Spleen (tissue), 11 donors: ENCODE results near the gene INSL3. TPM values are rescaled to one million over a fixed set of nuclear protein-coding genes. Genes with fewer than 3 reads are reported as not detected.

Experiments
- DNase-seq: peaks from one replicate; pipeline ENCODE4 v3.0.0-alpha.2; 2020
- H3K27ac ChIP-seq, 8 donors: fragments of 200-600 bp; sonication (generic) in 7 of 8; 1 replicate in 4 of 8; 2 replicates in 4 of 8; pipeline versions ENCODE4 v1.5.0 to v1.8.0; 2016 to 2021; ENCODE audit warnings: inconsistent platforms in 4 of 8, mild to moderate bottlenecking in 4 of 8, moderate library complexity in 1 of 8
- H3K27me3 ChIP-seq, 7 donors: fragments of 200-600 bp; sonication (generic) in 6 of 7; replicated peaks in 1 of 7; 1 replicate in 4 of 7; 2 replicates in 3 of 7; pipeline versions ENCODE4 v1.5.0 to v1.8.0; 2016 to 2021; ENCODE audit warnings: inconsistent platforms in 3 of 7, mild to moderate bottlenecking in 1 of 7
- H3K36me3 ChIP-seq, 6 donors: fragments of 200-600 bp; sonication (generic) in 5 of 6; 1 replicate in 4 of 6; 2 replicates in 2 of 6; pipeline versions ENCODE4 v1.5.0 to v1.8.0; 2016 to 2021; ENCODE audit warnings: inconsistent platforms in 2 of 6
- H3K4me1 ChIP-seq, 6 donors: fragments of 200-600 bp; sonication (generic) in 5 of 6; 1 replicate in 3 of 6; 2 replicates in 3 of 6; pipeline versions ENCODE4 v1.5.0 to v1.8.0; 2016 to 2021; ENCODE audit warnings: inconsistent platforms in 3 of 6
- H3K4me3 ChIP-seq, 8 donors: fragments of 200-600 bp; sonication (generic) in 7 of 8; 1 replicate in 4 of 8; 2 replicates in 4 of 8; pipeline versions ENCODE4 v1.5.0 to v1.8.0; 2016 to 2021; ENCODE audit warnings: inconsistent platforms in 4 of 8, mild to moderate bottlenecking in 4 of 8, moderate library complexity in 2 of 8
- H3K9me3 ChIP-seq, 8 donors: fragments of 200-600 bp; sonication (generic) in 7 of 8; 1 replicate in 4 of 8; 2 replicates in 4 of 8; pipeline versions ENCODE4 v1.5.0 to v1.8.0; 2016 to 2021; ENCODE audit warnings: inconsistent platforms in 4 of 8
- CTCF ChIP-seq, 11 experiments: fragments of 200-600 bp in 7 of 11; fragments of 450-650 bp in 4 of 11; sonication (generic) in 4 of 11; IDR thresholded peaks in 8 of 11; conservative IDR thresholded peaks in 3 of 11; 1 replicate in 7 of 11; 2 replicates in 4 of 11; pipeline versions ENCODE4 v1.4.0 to v1.8.0; 2016 to 2021; ENCODE audit warnings: antibody characterized with exemption in 11 of 11, inconsistent platforms in 4 of 11, mild to moderate bottlenecking in 1 of 11
- POLR2A ChIP-seq, 3 donors: fragments of 450-650 bp; IDR thresholded peaks; one replicate each; pipeline ENCODE4 v1.5.1; 2017; ENCODE audit warnings: antibody characterized with exemption in 3 of 3, mild to moderate bottlenecking in 1 of 3
- POLR2AphosphoS5 ChIP-seq, 3 donors: sonication (generic); formaldehyde crosslinking; IDR thresholded peaks; one replicate each; pipeline ENCODE4 v1.5.1; 2017; ENCODE audit warnings: antibody characterized with exemption in 3 of 3
- WGBS, 5 donors: extraction: QIAGEN DNeasy Blood & Tissue Kit in 3 of 5; methylation state at CpG; one replicate each; pipeline versions ENCODE4 v1.1.5 to v1.1.7; 2013 to 2018; 5-methylcytosine and 5-hydroxymethylcytosine counted together
- intact Hi-C: fragments of 100-400 bp; cut with DNase I; formaldehyde crosslinking; loops from one replicate; pipeline ENCODE4 v1.15.0; 2023; ENCODE audit warnings: low total_unique reads
- polyA plus RNA-seq, 3 donors: library from polyadenylated mRNA; stranded (reverse); fragments of 200-250 nt; gene quantifications; one replicate each; pipeline ENCODE4 v1.2.1, GENCODE V29; 2013
- total RNA-seq, 7 donors: library from RNA; depleted of rRNA in 3 of 7; stranded (reverse); fragments of >200 nt in 3 of 7; fragmentation: NEBNext Ultra II Directional in 4 of 7; extraction: Animal tissue kit (Norgen Biotek cat#: 25700) in 4 of 7; gene quantifications; one replicate each; pipeline versions ENCODE4 v1.1.0 to v1.2.1, GENCODE V29; 2016 to 2021
- donor health status: healthy with polysubstance abuse.
- donor health status: DM: no; HTN: no; CAD: no; lungs with moderate emphysema.
- donor health status: DM: no; HTN: no; CAD: no.
- donor health status: Bipolar disorder and iron deficiency.
- donor health status: healthy.
- donor health status: DM: no; HTN: no; CAD: no.
- donor health status: DM: yes; HTN: yes; CAD: no.

The INSL3 gene
- total and polyA plus RNA-seq, 10 donors, result 2.1 to 6.3 (median 3.0) TPM

DNA sequence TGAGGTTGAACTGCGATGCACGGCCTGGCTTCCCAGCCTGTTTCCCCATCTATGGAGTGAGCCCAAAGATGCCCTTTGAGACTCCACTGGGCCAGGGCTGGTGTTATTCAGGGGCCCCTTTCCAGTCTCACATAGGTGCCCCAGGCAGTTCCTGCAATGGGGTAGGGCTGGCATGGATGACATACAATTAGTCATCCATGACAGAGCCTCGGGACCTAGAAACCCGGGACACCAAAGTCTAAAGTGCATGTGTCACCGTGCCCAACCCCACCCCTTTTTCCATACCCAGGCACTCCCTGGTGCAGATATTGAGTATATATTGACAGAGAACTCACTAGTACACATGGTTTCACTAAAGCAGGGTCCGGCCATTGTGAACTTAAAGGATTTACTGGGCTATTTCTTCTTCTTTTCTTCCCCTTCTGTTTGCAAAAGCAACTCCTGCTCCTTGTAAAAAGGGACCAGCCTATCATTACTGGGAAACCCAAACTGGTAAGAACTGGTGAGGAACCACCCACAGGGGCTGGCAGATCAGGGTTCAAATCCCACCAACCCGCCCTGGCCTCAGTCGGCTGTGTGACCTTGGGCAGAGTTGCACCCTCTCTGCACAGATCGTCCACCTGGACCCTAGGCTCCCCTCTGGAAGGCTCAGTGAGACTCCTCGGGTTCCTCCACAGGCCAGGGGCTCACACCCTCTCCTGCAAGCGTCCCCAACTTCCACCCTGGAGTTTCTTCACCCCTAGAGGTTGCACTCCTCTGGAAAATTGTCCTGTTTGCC, 23.7 kb downstream of the INSL3 start:
- intact Hi-C loops, result no loop called here
- Histone ChIP-seq H3K9me3 (no peaks in the 10 kb centered on the region), H3K4me3 (no peak overlapping the region), H3K27me3 (peaks cover 3 to 53% (median 25%) of the 10 kb centered on the region in 7 donors), H3K27ac (no peak overlapping the region), H3K36me3 (no peaks in the 10 kb centered on the region), H3K4me1 (peaks cover 0 to 33% (median 18%) of the 10 kb centered on the region in 6 donors)
- TF ChIP-seq POLR2AphosphoS5 (IDR thresholded peaks at IDR 0.05), result no peak
- TF ChIP-seq CTCF (IDR thresholded peaks at IDR 0.05 in 8 of 11, conservative IDR thresholded peaks at IDR 0.05 in 3 of 11), result no peak
- no peak for TF ChIP-seq POLR2A (IDR thresholded peaks at IDR 0.05)
- WGBS, 5 donors, result 71 to 76% (median 72%) methylated on average over 10 to 11 of the region's 11 CpGs
- DNase-seq, result no peak

GRCh38 chr19:17796838-17797423, 24.4 kb downstream of the INSL3 start:
- intact Hi-C loops, result no loop called here
- Histone ChIP-seq H3K4me3 (no peak overlapping the region), H3K27me3 (peaks cover 3 to 53% (median 25%) of the 10 kb centered on the region in 7 donors), H3K9me3 (no peaks in the 10 kb centered on the region), H3K36me3 (no peaks in the 10 kb centered on the region), H3K27ac (no peak overlapping the region), H3K4me1 (peaks cover 0 to 34% (median 18%) of the 10 kb centered on the region in 6 donors)
- no peak for TF ChIP-seq POLR2A (IDR thresholded peaks at IDR 0.05)
- no peak for TF ChIP-seq CTCF (IDR thresholded peaks at IDR 0.05 in 8 of 11, conservative IDR thresholded peaks at IDR 0.05 in 3 of 11)
- no peak for TF ChIP-seq POLR2AphosphoS5 (IDR thresholded peaks at IDR 0.05)
- 40 to 54% (median 47%) methylated on average over 1 of the region's 1 CpG for WGBS, 5 donors
- DNase-seq, result no peak

DNA sequence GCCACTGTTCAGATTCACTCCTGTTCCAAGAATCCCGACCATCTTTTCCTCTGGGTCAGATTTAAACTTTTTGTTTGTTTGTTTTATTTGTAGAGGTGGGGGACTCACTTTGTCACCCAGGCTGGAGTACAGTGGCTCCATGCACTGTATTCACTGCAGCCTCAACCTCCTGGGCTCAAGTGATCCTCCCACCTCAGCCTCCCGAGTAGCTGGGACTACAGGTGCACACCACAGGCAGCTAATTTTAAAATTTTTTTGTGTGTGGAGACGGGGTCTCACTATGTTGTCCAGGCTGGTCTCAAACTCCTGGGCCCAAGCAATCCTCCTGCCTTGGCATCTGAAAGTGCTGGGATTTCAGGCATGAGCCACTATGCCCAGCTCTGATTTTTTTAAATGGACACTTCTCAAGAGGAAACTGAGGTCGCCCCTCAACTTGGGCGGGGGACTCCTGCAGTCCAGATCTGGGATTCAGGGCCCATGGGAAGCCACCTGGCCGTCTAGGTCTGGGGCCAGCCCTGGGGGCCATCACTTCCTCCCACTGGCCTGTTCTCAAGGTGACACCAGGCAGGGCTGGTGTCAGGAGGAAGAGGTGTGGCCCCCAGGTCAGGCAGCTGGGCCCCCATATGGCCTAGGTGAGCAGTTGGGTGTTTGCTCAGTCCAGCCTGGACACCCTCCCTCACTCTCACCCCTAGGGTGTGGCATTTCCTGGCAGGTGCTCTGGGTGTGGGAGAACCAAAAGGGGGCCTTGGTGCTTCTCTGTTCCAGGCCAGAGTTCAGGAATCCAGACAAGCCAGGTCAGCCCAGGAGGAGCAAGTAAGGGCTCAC, 25.1 kb downstream of the INSL3 start:
- Histone ChIP-seq H3K9me3 (no peaks in the 10 kb centered on the region), H3K4me3 (no peak overlapping the region), H3K27me3 (peaks cover 3 to 53% (median 25%) of the 10 kb centered on the region in 7 donors), H3K36me3 (no peaks in the 10 kb centered on the region), H3K4me1 (peaks cover 0 to 41% (median 24%) of the 10 kb centered on the region in 6 donors), H3K27ac (no peak overlapping the region)
- TF ChIP-seq CTCF (IDR thresholded peaks at IDR 0.05 in 8 of 11, conservative IDR thresholded peaks at IDR 0.05 in 3 of 11) (no peak), POLR2AphosphoS5 (IDR thresholded peaks at IDR 0.05) (no peak), POLR2A (IDR thresholded peaks at IDR 0.05) (no peak)
- DNase-seq, result no peak
- WGBS, 5 donors, result 55 to 67% (median 61%) methylated on average over 6 of the region's 6 CpGs
- intact Hi-C loops, result no loop called here
